ENCODE results near the gene CLTCL1. TPM values are rescaled to one million over a fixed set of nuclear protein-coding genes. Genes with fewer than 3 reads are reported as not detected.

CLTCL1 gene
- total and polyA plus RNA-seq, 2 experiments from 2014 or later: 6.6 to 15.1 TPM

DNA sequence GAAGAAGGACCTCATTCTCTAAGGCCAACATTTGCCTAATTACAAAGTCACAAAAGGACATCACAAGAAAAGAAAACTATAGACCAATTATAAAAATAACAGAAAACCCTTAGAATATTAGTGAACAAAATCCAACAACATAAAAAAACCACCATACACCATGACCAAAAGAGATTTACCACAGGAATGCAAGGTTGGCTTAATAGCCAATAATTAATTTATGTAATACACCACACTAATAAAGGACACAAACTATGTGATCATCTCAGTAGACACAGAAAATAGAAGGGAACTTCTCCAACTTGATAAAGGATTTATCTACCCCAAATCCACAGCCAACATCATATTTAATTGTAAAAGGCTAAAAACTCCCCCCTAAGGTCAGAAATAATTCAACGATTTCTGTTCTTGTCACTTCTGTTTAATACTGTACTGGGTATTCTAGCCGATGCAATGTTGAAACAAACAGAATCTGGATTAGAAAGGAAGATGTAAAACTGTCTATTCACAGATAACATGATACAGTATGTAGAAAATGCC, 24.9 kb downstream of the CLTCL1 start:
- ATAC-seq (no peak), DNase-seq (ENCODE audit: low spot score) (no peak)
- Histone ChIP-seq H3K27ac (ENCODE audit: low read depth) (no peak overlapping the region), H4K20me1 (replicated peaks; ENCODE audit: insufficient read depth) (no peaks in the 10 kb centered on the region; the same call in 1 of the 2 replicates), H3K79me2 (replicated peaks; ENCODE audit: insufficient read depth) (0 out of 2 replicates have a peak, but pooled peaks cover 7% of the 10 kb centered on the region), H3K9me2 (ENCODE audit: insufficient read depth) (no peaks in the 10 kb centered on the region), H2AFZ (no peak overlapping the region), H3K4me1 (ENCODE audit: insufficient read depth) (no peaks in the 10 kb centered on the region), H3K36me3 (ENCODE audit: insufficient read depth) (no peaks in the 10 kb centered on the region; the same call in 1 of the 2 replicates), H3K4me2 (no peak overlapping the region), H3F3A (replicated peaks; ENCODE audit: low read depth) (no peaks in the 10 kb centered on the region), H3K27me3 (ENCODE audit: insufficient read depth) (no peaks in the 10 kb centered on the region), H3K4me3 (no peak overlapping the region)
- no peaks in the 10 kb centered on the region for H3K27me3 Mint-ChIP-seq (ENCODE audit: insufficient read depth, low read depth, poor library complexity)
- peaks cover 13% of the 10 kb centered on the region; the same call in 2 of the 3 replicates for H3K36me3 Mint-ChIP-seq (ENCODE audit: low read depth)
- H3K27ac Mint-ChIP-seq: no peak overlapping the region
- H3K9me3 Mint-ChIP-seq: peaks cover 15% of the 10 kb centered on the region; the same call in 2 of the 3 replicates
- no peaks in the 10 kb centered on the region for H3K4me1 Mint-ChIP-seq
- no peak overlapping the region for H3K4me3 Mint-ChIP-seq
- TF ChIP-seq NANOG (IDR thresholded peaks at IDR 0.05; ENCODE audit: borderline replicate concordance) (no peak), CREB1 (CRISPR knock-in tag; IDR thresholded peaks at IDR 0.05; ENCODE audit: low read depth) (no peak), ZNF114 (CRISPR knock-in tag; IDR thresholded peaks at IDR 0.05) (no peak), POLR2AphosphoS5 (IDR thresholded peaks at IDR 0.05; ENCODE audit: low read depth) (no peak), EZH2phosphoT487 (IDR thresholded peaks at IDR 0.05; ENCODE audit: unreplicated experiment) (no peak)

DNA sequence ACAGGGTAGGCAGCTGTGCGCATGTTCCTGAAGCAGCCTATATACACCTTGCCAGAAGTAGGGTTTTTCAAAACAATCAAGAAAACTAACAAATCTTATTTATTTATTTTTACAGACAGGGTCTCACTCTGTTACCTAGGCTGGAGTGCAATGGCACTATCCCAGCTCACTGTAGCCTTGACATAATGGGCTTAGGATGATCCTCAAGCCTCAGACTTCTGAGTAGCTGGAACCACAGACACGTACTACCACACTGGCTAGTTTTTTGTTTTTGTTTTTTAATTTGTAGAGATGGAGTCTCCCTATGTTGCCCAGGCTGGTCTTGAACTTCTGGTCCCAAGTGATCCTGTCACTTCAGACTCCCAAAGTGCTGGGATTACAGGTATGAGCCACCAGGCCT, 25.7 kb downstream of the CLTCL1 start:
- no peaks in the 10 kb centered on the region for H3K4me1 Mint-ChIP-seq
- Histone ChIP-seq H3K4me2 (no peak overlapping the region), H3F3A (replicated peaks; ENCODE audit: low read depth) (0 out of 2 replicates have a peak, but pooled peaks cover 4% of the 10 kb centered on the region), H2AFZ (no peak overlapping the region), H3K27me3 (ENCODE audit: insufficient read depth) (no peaks in the 10 kb centered on the region), H3K9me2 (ENCODE audit: insufficient read depth) (no peaks in the 10 kb centered on the region), H3K27ac (ENCODE audit: low read depth) (no peak overlapping the region), H3K36me3 (ENCODE audit: insufficient read depth) (no peaks in the 10 kb centered on the region; the same call in 1 of the 2 replicates), H3K79me2 (replicated peaks; ENCODE audit: insufficient read depth) (0 out of 2 replicates have a peak, but pooled peaks cover 7% of the 10 kb centered on the region), H4K20me1 (replicated peaks; ENCODE audit: insufficient read depth) (no peaks in the 10 kb centered on the region), H3K4me3 (no peak overlapping the region), H3K4me1 (ENCODE audit: insufficient read depth) (no peaks in the 10 kb centered on the region)
- ATAC-seq (no peak), DNase-seq (ENCODE audit: low spot score) (no peak)
- H3K27ac Mint-ChIP-seq: no peak overlapping the region
- H3K27me3 Mint-ChIP-seq (ENCODE audit: insufficient read depth, low read depth, poor library complexity): no peaks in the 10 kb centered on the region
- H3K36me3 Mint-ChIP-seq (ENCODE audit: low read depth): peaks cover 13% of the 10 kb centered on the region; the same call in 2 of the 3 replicates
- no peak overlapping the region for H3K4me3 Mint-ChIP-seq
- peaks cover 15% of the 10 kb centered on the region; the same call in 2 of the 3 replicates for H3K9me3 Mint-ChIP-seq
- TF ChIP-seq ZNF331 (CRISPR knock-in tag; IDR thresholded peaks at IDR 0.05; ENCODE audit: low read depth) (no peak), EZH2phosphoT487 (IDR thresholded peaks at IDR 0.05; ENCODE audit: unreplicated experiment) (no peak), EZH2 (IDR thresholded peaks at IDR 0.05; ENCODE audit: low read depth, unreplicated experiment) (no peak), ZNF114 (CRISPR knock-in tag; IDR thresholded peaks at IDR 0.05) (no peak), POLR2AphosphoS5 (IDR thresholded peaks at IDR 0.05; ENCODE audit: low read depth) (no peak), CREB1 (CRISPR knock-in tag; IDR thresholded peaks at IDR 0.05; ENCODE audit: low read depth) (no peak), NANOG (IDR thresholded peaks at IDR 0.05; ENCODE audit: borderline replicate concordance) (no peak), STAT1 (IDR thresholded peaks at IDR 0.05; ENCODE audit: unreplicated experiment) (no peak)
- TF ChIP-seq, protein P1, sequence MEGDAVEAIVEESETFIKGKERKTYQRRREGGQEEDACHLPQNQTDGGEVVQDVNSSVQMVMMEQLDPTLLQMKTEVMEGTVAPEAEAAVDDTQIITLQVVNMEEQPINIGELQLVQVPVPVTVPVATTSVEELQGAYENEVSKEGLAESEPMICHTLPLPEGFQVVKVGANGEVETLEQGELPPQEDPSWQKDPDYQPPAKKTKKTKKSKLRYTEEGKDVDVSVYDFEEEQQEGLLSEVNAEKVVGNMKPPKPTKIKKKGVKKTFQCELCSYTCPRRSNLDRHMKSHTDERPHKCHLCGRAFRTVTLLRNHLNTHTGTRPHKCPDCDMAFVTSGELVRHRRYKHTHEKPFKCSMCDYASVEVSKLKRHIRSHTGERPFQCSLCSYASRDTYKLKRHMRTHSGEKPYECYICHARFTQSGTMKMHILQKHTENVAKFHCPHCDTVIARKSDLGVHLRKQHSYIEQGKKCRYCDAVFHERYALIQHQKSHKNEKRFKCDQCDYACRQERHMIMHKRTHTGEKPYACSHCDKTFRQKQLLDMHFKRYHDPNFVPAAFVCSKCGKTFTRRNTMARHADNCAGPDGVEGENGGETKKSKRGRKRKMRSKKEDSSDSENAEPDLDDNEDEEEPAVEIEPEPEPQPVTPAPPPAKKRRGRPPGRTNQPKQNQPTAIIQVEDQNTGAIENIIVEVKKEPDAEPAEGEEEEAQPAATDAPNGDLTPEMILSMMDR (conservative IDR thresholded peaks at IDR 0.05; ENCODE audit: low read depth in 2 of 2): no peak
- TF ChIP-seq, protein P2, sequence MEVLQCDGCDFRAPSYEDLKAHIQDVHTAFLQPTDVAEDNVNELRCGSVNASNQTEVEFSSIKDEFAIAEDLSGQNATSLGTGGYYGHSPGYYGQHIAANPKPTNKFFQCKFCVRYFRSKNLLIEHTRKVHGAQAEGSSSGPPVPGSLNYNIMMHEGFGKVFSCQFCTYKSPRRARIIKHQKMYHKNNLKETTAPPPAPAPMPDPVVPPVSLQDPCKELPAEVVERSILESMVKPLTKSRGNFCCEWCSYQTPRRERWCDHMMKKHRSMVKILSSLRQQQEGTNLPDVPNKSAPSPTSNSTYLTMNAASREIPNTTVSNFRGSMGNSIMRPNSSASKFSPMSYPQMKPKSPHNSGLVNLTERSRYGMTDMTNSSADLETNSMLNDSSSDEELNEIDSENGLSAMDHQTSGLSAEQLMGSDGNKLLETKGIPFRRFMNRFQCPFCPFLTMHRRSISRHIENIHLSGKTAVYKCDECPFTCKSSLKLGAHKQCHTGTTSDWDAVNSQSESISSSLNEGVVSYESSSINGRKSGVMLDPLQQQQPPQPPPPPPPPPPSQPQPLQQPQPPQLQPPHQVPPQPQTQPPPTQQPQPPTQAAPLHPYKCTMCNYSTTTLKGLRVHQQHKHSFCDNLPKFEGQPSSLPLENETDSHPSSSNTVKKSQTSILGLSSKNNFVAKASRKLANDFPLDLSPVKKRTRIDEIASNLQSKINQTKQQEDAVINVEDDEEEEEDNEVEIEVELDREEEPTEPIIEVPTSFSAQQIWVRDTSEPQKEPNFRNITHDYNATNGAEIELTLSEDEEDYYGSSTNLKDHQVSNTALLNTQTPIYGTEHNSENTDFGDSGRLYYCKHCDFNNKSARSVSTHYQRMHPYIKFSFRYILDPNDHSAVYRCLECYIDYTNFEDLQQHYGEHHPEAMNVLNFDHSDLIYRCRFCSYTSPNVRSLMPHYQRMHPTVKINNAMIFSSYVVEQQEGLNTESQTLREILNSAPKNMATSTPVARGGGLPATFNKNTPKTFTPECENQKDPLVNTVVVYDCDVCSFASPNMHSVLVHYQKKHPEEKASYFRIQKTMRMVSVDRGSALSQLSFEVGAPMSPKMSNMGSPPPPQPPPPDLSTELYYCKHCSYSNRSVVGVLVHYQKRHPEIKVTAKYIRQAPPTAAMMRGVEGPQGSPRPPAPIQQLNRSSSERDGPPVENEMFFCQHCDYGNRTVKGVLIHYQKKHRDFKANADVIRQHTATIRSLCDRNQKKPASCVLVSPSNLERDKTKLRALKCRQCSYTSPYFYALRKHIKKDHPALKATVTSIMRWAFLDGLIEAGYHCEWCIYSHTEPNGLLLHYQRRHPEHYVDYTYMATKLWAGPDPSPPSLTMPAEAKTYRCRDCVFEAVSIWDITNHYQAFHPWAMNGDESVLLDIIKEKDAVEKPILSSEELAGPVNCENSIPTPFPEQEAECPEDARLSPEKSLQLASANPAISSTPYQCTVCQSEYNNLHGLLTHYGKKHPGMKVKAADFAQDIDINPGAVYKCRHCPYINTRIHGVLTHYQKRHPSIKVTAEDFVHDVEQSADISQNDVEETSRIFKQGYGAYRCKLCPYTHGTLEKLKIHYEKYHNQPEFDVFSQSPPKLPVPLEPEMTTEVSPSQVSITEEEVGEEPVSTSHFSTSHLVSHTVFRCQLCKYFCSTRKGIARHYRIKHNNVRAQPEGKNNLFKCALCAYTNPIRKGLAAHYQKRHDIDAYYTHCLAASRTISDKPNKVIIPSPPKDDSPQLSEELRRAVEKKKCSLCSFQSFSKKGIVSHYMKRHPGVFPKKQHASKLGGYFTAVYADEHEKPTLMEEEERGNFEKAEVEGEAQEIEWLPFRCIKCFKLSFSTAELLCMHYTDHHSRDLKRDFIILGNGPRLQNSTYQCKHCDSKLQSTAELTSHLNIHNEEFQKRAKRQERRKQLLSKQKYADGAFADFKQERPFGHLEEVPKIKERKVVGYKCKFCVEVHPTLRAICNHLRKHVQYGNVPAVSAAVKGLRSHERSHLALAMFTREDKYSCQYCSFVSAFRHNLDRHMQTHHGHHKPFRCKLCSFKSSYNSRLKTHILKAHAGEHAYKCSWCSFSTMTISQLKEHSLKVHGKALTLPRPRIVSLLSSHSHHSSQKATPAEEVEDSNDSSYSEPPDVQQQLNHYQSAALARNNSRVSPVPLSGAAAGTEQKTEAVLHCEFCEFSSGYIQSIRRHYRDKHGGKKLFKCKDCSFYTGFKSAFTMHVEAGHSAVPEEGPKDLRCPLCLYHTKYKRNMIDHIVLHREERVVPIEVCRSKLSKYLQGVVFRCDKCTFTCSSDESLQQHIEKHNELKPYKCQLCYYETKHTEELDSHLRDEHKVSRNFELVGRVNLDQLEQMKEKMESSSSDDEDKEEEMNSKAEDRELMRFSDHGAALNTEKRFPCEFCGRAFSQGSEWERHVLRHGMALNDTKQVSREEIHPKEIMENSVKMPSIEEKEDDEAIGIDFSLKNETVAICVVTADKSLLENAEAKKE (CRISPR knock-in tag; IDR thresholded peaks at IDR 0.05): no peak
- TF ChIP-seq, protein P3, sequence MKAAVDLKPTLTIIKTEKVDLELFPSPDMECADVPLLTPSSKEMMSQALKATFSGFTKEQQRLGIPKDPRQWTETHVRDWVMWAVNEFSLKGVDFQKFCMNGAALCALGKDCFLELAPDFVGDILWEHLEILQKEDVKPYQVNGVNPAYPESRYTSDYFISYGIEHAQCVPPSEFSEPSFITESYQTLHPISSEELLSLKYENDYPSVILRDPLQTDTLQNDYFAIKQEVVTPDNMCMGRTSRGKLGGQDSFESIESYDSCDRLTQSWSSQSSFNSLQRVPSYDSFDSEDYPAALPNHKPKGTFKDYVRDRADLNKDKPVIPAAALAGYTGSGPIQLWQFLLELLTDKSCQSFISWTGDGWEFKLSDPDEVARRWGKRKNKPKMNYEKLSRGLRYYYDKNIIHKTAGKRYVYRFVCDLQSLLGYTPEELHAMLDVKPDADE (IDR thresholded peaks at IDR 0.05): no peak

All from GM23338 (cell line).